Measurements from ENCODE around the gene ERICH2. TPM values are rescaled to one million over a fixed set of nuclear protein-coding genes. Genes with fewer than 3 reads are reported as not detected.

ERICH2 gene
- total RNA-seq, 1 donor from 2014 or later, result not detected

- intact Hi-C loops (cut with DNase I), result loop anchor here (10.0 kb wide), 3 partner anchors 104 to 444 kb away; partner anchors contain the start of gene SP5
- TF ChIP-seq POLR2A (IDR thresholded peaks at IDR 0.05), result no peak
- TF ChIP-seq, protein P1, sequence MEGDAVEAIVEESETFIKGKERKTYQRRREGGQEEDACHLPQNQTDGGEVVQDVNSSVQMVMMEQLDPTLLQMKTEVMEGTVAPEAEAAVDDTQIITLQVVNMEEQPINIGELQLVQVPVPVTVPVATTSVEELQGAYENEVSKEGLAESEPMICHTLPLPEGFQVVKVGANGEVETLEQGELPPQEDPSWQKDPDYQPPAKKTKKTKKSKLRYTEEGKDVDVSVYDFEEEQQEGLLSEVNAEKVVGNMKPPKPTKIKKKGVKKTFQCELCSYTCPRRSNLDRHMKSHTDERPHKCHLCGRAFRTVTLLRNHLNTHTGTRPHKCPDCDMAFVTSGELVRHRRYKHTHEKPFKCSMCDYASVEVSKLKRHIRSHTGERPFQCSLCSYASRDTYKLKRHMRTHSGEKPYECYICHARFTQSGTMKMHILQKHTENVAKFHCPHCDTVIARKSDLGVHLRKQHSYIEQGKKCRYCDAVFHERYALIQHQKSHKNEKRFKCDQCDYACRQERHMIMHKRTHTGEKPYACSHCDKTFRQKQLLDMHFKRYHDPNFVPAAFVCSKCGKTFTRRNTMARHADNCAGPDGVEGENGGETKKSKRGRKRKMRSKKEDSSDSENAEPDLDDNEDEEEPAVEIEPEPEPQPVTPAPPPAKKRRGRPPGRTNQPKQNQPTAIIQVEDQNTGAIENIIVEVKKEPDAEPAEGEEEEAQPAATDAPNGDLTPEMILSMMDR (IDR thresholded peaks at IDR 0.05), result no peak
- TF ChIP-seq POLR2AphosphoS5 (IDR thresholded peaks at IDR 0.05; ENCODE audit: insufficient read depth in 1 of 2, low read depth in 1 of 2), result no peak
- Histone ChIP-seq H3K9me3 (no peaks in the 10 kb centered on the region), H3K27ac (no peak overlapping the region), H3K4me1 (peaks cover 79% of the 10 kb centered on the region), H3K36me3 (no peaks in the 10 kb centered on the region), H3K4me3 (peak overlapping the region in 1 of 2 donors; percentile 34), H3K27me3 (peaks cover 62% of the 10 kb centered on the region)
- DNase-seq (ENCODE audit: extremely low spot score in 2 of 2), result no peak
Observed at GRCh38 chr2:170818752-170819470, 48.7 kb downstream of the ERICH2 start.

DNA sequence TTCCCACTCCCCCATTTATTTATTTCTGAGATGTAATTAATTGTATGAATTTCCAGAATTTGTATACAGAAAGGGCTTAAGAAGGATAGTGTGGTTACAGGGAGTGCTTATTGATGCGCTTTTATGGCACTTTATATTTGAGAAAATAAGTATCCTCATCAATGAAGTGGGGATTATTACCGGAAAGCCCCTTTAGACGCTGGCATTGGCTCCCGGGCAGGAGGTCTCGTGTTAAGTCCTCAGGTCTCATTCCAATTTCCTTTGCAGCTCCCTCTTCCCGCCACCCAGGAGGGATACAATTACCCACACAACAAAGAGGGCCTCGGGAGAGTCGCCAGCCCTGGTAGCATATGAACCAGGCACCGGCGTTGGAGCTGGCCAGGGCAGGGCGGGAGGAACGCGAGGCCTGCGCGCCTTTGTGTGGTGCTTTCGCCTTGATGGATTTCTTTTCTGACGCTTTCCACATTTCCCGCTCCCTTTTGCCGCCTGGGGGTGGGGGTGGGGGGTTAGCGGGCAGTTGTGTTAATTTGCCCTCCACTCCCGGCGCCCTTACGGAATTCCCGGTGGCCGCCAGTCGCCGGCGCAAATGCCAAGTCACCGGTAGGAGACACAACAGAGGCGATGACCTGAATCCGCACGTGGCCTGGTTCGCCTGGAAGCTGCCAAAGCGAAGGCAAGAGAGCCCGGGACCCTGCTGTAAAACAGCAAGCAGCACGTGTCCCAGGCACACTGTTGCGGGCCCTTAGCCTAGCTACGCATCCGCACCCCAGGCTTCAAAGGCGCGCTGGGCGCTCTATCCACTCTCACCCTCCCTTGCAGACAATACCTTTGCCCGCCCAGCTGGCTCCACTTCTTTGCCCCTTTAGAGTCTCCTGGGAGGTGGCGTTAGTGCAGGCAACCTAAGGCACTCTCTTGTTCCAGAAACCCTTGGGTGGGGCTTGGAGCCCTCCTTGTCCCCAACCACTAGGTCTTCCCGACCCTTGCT, 49.8 kb downstream of the ERICH2 start:
- Histone ChIP-seq H3K9me3 (no peaks in the 10 kb centered on the region), H3K4me3 (peak overlapping the region in 1 of 2 donors; percentile 23), H3K36me3 (no peaks in the 10 kb centered on the region), H3K27me3 (peaks cover 59% of the 10 kb centered on the region), H3K27ac (no peak overlapping the region), H3K4me1 (peaks cover 78% of the 10 kb centered on the region)
- no peak for TF ChIP-seq POLR2A (IDR thresholded peaks at IDR 0.05)
- TF ChIP-seq, protein P1 (IDR thresholded peaks at IDR 0.05), result no peak
- TF ChIP-seq POLR2AphosphoS5 (IDR thresholded peaks at IDR 0.05; ENCODE audit: insufficient read depth in 1 of 2, low read depth in 1 of 2), result no peak
- no peak for DNase-seq (ENCODE audit: extremely low spot score in 2 of 2)
- intact Hi-C loops (cut with DNase I), result loop anchor here (10.0 kb wide), 3 partner anchors 105 to 445 kb away; partner anchors contain the start of gene SP5

GRCh38 chr2:170820757-170821530, 50.8 kb downstream of the ERICH2 start:
- intact Hi-C loops (cut with DNase I), result no loop called here
- peaks cover 72% of the 10 kb centered on the region for H3K4me1 ChIP-seq
- peak overlapping the region in 1 of 2 donors; percentile 23 for H3K4me3 ChIP-seq

GRCh38 chr2:170821531-170822289, 51.5 kb downstream of the ERICH2 start:
- peaks cover 65% of the 10 kb centered on the region for H3K4me1 ChIP-seq
- peak overlapping the region in 1 of 2 donors; percentile 22 for H3K4me3 ChIP-seq
- H3K27ac ChIP-seq, result no peak overlapping the region
- no peaks in the 10 kb centered on the region for H3K36me3 ChIP-seq
- no peak for TF ChIP-seq POLR2AphosphoS5 (IDR thresholded peaks at IDR 0.05; ENCODE audit: insufficient read depth in 1 of 2, low read depth in 1 of 2)
- TF ChIP-seq POLR2A (IDR thresholded peaks at IDR 0.05), result no peak
- TF ChIP-seq, protein P1 (IDR thresholded peaks at IDR 0.05), result no peak
- no peak for DNase-seq (ENCODE audit: extremely low spot score in 2 of 2)
- intact Hi-C loops (cut with DNase I), result no loop called here
- peaks cover 46% of the 10 kb centered on the region for H3K27me3 ChIP-seq
- no peaks in the 10 kb centered on the region for H3K9me3 ChIP-seq

More at GRCh38 chr2:170820757-170821530, 50.8 kb downstream of the ERICH2 start:
- Histone ChIP-seq H3K27ac (no peak overlapping the region), H3K9me3 (no peaks in the 10 kb centered on the region), H3K36me3 (no peaks in the 10 kb centered on the region), H3K27me3 (peaks cover 49% of the 10 kb centered on the region)
- no peak for DNase-seq (ENCODE audit: extremely low spot score in 2 of 2)
- TF ChIP-seq POLR2AphosphoS5 (IDR thresholded peaks at IDR 0.05; ENCODE audit: insufficient read depth in 1 of 2, low read depth in 1 of 2), result no peak
- TF ChIP-seq, protein P1 (IDR thresholded peaks at IDR 0.05), result no peak
- TF ChIP-seq POLR2A (IDR thresholded peaks at IDR 0.05), result no peak
